Lower leg skin (tissue), 4 donors: ENCODE measurements around the gene SLC13A5. TPM values are rescaled to one million over a fixed set of nuclear protein-coding genes. Genes with fewer than 3 reads are reported as not detected.
"Not testable (repeated sequence)": the region's sequence is repeated elsewhere in the genome, so short reads cannot be mapped to it uniquely, and the experiment has no call there.

ENCODE experiments used
- DNase-seq, 2 donors: peaks; one replicate each; pipeline ENCODE4 v3.0.0-alpha.2; 2019; ENCODE audit warnings: low spot score in 2 of 2
- H3K4me3 ChIP-seq: fragments of 200-600 bp; sonication (generic); 2 replicates; pipeline ENCODE4 v1.5.1; 2017; ENCODE audit warnings: mild to moderate bottlenecking, low read depth; ENCODE audit not compliant: poor library complexity, severe bottlenecking
- POLR2A ChIP-seq, 2 donors: fragments of 450-650 bp; IDR thresholded peaks; one replicate each; pipeline ENCODE4 v1.6.1; 2016 to 2017; ENCODE audit warnings: antibody characterized with exemption in 2 of 2, mild to moderate bottlenecking in 1 of 2, moderate library complexity in 1 of 2
- WGBS, 2 donors: methylation state at CpG; one replicate each; pipeline ENCODE4 v1.1.5; 2018; 5-methylcytosine and 5-hydroxymethylcytosine counted together
- intact Hi-C: fragments of 100-400 bp; cut with DNase I; formaldehyde crosslinking; loops from one replicate; pipeline ENCODE4 v1.15.0; 2023; ENCODE audit warnings: low total_unique reads
- total RNA-seq, 4 donors: library from RNA; depleted of rRNA; stranded (reverse); fragments of >200 nt; gene quantifications; one replicate each; pipeline ENCODE4 v1.1.0, GENCODE V29; 2016
- TF ChIP-seq, protein P1 (sequence below), 3 donors: fragments of 450-650 bp; IDR thresholded peaks; one replicate each; pipeline ENCODE4 v1.5.1; 2016; ENCODE audit warnings: antibody characterized with exemption in 3 of 3, mild to moderate bottlenecking in 3 of 3, moderate library complexity in 2 of 3

Gene SLC13A5
- total RNA-seq, 4 donors from 2014 or later, result not detected

DNA sequence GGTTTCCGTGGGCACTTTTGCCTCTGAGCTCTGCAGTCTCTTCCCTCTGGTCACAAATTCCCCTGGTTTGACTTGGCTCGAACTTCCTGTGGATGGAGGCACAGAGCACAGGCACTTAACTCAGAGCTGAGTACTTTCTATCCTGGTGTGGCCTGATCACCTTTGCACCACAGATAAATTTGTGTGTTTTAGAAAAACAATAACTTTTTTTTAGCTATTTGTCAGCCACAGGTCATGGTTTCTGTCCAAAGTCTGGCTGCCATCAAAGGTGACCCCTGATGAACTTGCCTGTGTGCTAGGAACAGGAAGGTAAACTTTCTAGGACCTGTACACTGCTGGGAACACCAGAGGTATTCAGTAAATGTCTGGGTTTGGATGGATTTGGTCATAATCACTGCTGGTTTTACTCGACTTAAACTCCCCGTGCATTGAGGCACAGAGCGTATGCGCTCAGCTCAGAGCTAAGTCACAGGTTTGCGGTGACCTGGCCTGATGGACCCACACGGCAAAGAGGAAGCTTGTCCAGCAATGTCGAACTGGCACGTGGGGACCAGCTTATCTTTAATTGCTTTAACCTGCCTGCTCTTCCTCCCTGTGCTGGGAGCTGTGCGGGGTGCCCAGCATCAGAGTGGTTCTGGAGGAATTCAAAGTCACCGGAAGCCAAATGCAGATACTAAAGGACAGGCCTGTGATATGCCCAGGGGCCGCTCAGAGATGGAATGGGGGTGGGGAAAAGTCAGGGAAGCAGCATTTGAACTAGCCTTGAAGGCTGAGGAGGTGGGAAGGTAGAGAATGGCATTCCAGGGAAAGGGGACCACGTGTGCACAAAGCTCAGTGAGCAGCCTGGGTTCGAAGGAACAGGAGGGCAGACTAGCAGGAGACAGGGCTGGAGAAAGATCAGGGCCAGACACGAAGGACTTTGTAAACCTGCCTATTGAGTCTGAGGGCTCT is 12.9 kb downstream of the SLC13A5 start:
- DNase-seq, result no peak
- WGBS, 2 donors, result 76 to 81% methylated on average over 16 of the region's 16 CpGs
- TF ChIP-seq POLR2A (IDR thresholded peaks at IDR 0.05), result no peak
- TF ChIP-seq, protein P1, sequence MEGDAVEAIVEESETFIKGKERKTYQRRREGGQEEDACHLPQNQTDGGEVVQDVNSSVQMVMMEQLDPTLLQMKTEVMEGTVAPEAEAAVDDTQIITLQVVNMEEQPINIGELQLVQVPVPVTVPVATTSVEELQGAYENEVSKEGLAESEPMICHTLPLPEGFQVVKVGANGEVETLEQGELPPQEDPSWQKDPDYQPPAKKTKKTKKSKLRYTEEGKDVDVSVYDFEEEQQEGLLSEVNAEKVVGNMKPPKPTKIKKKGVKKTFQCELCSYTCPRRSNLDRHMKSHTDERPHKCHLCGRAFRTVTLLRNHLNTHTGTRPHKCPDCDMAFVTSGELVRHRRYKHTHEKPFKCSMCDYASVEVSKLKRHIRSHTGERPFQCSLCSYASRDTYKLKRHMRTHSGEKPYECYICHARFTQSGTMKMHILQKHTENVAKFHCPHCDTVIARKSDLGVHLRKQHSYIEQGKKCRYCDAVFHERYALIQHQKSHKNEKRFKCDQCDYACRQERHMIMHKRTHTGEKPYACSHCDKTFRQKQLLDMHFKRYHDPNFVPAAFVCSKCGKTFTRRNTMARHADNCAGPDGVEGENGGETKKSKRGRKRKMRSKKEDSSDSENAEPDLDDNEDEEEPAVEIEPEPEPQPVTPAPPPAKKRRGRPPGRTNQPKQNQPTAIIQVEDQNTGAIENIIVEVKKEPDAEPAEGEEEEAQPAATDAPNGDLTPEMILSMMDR (IDR thresholded peaks at IDR 0.05), result peak in 1 of 3 donors; percentile 46
- intact Hi-C loops, result no loop called here
- no peak overlapping the region for H3K4me3 ChIP-seq

DNA sequence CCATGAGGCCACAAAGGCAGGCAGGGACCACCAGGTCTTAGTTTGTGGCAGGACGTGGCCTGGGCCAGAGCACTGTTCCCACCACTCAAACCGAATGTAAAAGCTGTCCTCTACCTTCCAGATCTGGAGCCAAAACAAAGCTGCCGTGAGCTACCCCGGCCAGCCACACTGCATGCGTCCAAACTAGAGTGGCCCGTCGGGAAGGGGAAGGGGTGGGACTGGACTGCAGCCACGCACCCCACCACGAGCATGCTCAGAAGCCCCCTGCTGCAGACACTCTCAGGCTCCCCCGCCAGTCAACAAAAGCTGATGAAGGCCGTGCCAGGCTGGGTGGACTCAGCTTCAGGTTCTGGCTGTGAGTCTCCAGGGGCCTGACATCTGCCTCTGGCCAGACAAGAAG is 15.2 kb downstream of the SLC13A5 start:
- TF ChIP-seq, protein P1 (IDR thresholded peaks at IDR 0.05), result no peak
- no peak for TF ChIP-seq POLR2A (IDR thresholded peaks at IDR 0.05)
- intact Hi-C loops, result no loop called here
- whole genome bisulfite sequencing, 2 donors, result 84 to 89% methylated on average over 10 to 11 of the region's 11 CpGs
- DNase-seq, result no peak
- H3K4me3 ChIP-seq, result no peak overlapping the region

DNA sequence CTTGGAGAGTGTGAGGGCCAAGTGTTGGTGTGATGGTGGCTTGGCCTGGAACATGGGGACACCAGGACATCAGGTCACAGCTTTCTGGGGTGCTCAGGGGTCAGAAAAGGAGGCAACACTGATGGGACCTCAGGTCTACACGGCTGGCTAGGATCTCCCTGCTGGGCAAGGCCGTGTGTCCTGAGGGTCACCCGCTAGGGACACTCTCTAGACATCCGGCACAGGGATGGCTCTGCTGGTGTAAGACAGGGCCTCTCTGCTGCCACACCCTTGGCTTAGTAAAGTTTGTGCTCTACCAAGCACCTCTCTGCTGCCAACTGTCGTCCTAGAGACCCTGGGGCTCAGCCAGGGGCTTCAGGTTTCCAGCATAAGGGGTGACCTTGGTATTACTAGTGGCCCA is 16.3 kb downstream of the SLC13A5 start:
- no peak overlapping the region for H3K4me3 ChIP-seq
- intact Hi-C loops, result no loop called here
- 59 to 83% methylated on average over 2 to 4 of the region's 5 CpGs for WGBS, 2 donors
- DNase-seq, result no peak
- TF ChIP-seq, protein P1 (IDR thresholded peaks at IDR 0.05), result no peak
- TF ChIP-seq POLR2A (IDR thresholded peaks at IDR 0.05), result no peak

DNA sequence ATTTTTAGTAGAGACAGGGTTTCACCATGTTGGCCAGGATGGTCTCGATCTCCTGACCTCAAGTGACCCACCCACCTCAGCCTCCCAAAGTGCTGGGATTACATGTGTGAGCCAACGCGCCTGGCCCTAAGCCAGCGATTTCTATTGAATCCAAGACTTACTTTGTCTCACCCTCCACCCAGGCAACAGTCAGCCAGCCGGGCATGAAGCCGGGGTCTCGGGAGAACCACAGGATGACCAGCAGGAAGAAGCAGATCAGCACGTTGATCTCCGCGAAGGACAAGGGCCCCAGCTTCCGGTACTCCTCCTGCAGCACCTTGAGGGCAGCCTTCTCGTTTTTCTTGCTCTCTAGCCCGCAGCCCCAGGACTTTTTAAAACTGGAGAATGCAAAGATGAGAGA is 17.6 kb downstream of the SLC13A5 start:
- intact Hi-C loops, result no loop called here
- TF ChIP-seq, protein P1 (IDR thresholded peaks at IDR 0.05), result no peak
- no peak for TF ChIP-seq POLR2A (IDR thresholded peaks at IDR 0.05)
- no peak overlapping the region for H3K4me3 ChIP-seq
- no peak for DNase-seq
- WGBS, 2 donors, result 72 to 89% methylated on average over 13 of the region's 13 CpGs

DNA sequence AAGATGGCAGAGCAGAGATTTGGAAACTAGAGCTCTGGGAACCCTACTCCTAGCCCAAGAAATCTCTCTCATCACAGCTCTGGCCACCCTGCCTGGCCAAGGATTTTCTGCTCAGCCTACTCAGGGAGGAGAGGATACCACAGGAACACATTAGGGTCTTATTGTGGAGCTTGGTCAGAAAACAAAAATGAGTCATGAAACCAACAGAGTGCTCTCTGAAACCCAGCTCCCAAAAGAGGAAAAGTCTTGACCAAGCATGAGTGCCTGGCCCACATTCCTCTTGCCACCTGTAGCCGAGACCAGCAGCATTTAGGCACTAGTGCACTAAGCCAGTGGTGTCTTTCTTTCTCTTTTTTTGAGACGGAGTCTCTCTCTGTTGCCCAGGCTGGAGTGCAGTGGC is 18.1 kb downstream of the SLC13A5 start:
- WGBS, 2 donors, result 88 to 89% methylated on average over 2 of the region's 2 CpGs
- intact Hi-C loops, result no loop called here
- no peak for DNase-seq
- no peak overlapping the region for H3K4me3 ChIP-seq
- TF ChIP-seq, protein P1 (IDR thresholded peaks at IDR 0.05), result no peak
- TF ChIP-seq POLR2A (IDR thresholded peaks at IDR 0.05), result no peak

DNA sequence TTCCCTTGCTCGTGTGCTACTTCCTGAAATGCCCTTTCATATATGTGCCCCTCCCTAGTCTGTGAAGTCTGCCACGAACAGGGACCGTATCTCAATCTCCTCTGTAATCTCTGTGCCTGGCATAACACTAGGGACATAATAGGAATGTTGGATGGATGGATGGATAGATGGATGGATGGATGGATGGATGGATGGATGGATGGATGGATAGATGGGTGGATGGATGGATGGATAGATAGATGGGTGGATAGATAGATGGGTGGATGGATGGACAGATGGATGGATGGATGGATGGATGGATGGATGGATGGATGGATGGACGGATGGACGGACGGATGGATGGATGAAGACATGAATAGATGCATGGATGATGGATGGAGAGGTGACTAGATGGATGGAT is 21.2 kb downstream of the SLC13A5 start:
- 71 to 75% methylated on average over 6 of the region's 6 CpGs for WGBS, 2 donors
- intact Hi-C loops, DNase-seq, H3K4me3 ChIP-seq: not testable (repeated sequence)
